Choroid plexus epithelial cell (primary cell): ENCODE results near the gene PRKCA.

Source experiments
- DNase-seq: peaks from one replicate; pipeline ENCODE4 v3.0.0-alpha.2; 2010; ENCODE audit warnings: low read depth
- H3K4me3 ChIP-seq: 2 replicates; pipeline ENCODE4 v1.5.1; 2011; ENCODE audit warnings: low read depth, mild to moderate bottlenecking, control low read depth, low read length, moderate library complexity
- TF ChIP-seq, protein P1 (sequence below): conservative IDR thresholded peaks from 2 replicates; pipeline ENCODE4 v1.5.1; 2011; ENCODE audit warnings: low read depth, mild to moderate bottlenecking, control low read depth, inconsistent platforms, low read length, moderate library complexity

The PRKCA gene

DNA sequence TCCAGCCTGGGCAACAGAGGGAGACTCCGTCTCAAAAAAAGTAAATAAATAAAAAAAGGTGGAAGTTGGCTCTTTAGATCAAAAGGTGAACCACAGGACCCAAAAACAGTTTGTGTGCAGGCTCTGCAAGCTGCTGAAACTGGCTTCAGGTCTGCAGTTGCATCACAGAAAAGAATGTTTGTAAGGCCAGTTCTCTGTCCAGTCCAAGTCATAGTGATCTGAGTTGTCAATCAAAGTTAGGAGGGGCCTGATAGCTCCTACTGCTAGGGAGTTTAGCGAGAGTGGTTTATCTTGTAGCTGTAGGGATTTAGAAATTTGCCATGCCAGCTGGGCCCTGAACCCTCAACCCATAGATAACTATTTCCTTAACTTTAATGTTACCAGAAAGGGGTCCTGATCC is 431.3 kb downstream of the PRKCA start:
- no peak overlapping the region for H3K4me3 ChIP-seq
- peak; percentile 47 for DNase-seq
- TF ChIP-seq, protein P1, sequence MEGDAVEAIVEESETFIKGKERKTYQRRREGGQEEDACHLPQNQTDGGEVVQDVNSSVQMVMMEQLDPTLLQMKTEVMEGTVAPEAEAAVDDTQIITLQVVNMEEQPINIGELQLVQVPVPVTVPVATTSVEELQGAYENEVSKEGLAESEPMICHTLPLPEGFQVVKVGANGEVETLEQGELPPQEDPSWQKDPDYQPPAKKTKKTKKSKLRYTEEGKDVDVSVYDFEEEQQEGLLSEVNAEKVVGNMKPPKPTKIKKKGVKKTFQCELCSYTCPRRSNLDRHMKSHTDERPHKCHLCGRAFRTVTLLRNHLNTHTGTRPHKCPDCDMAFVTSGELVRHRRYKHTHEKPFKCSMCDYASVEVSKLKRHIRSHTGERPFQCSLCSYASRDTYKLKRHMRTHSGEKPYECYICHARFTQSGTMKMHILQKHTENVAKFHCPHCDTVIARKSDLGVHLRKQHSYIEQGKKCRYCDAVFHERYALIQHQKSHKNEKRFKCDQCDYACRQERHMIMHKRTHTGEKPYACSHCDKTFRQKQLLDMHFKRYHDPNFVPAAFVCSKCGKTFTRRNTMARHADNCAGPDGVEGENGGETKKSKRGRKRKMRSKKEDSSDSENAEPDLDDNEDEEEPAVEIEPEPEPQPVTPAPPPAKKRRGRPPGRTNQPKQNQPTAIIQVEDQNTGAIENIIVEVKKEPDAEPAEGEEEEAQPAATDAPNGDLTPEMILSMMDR = no peak

- no peak for DNase-seq
- no peak overlapping the region for H3K4me3 ChIP-seq
- TF ChIP-seq, protein P1 = no peak
Measured at GRCh38 chr17:66734186-66734943, 432.0 kb downstream of the PRKCA start.

GRCh38 chr17:66737524-66737923 is 435.1 kb downstream of the PRKCA start:
- H3K4me3 ChIP-seq = no peak overlapping the region
- TF ChIP-seq, protein P1 = peak; percentile 46
- DNase-seq = peak; percentile 77

DNA sequence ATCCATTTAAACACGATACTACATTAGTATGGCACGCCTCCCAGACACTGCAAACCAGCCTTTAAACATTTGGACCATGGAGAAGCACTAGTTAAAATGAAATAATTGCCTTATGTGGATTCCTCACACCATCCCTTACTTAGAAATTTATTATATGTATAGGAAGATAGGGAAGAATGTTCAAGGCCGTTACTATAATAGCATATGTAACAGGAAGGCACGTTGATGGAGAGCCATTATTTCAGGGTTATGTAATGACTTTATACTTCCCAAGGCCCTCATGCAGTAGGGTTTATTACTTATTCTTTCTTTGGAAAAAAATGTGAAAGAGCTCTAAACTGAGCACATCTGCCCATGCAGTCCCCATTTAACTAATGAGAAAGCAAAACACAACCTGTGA is 435.9 kb downstream of the PRKCA start:
- H3K4me3 ChIP-seq = no peak overlapping the region
- DNase-seq = no peak
- TF ChIP-seq, protein P1 = no peak

DNA sequence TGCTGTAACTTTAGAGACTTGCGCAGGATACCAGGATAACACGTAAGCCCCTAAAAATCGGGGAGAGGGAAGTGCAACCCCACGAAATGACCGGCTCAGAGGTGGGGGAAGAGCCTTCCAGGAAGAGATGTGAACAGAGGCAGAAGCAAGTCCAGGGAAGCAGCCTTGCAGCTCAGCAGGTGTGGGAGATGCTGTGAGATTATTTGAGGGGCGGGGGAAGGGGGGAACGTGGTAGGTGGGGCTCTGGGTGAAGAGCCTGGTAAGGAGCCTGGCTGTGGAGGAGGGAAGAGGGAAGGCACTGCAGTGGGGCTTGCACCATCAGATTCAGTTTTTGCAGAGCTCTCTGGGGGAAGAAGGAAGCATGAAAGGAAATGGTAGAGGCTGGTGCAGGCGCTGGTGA is 437.1 kb downstream of the PRKCA start:
- no peak overlapping the region for H3K4me3 ChIP-seq
- TF ChIP-seq, protein P1 = no peak
- DNase-seq = no peak

DNA sequence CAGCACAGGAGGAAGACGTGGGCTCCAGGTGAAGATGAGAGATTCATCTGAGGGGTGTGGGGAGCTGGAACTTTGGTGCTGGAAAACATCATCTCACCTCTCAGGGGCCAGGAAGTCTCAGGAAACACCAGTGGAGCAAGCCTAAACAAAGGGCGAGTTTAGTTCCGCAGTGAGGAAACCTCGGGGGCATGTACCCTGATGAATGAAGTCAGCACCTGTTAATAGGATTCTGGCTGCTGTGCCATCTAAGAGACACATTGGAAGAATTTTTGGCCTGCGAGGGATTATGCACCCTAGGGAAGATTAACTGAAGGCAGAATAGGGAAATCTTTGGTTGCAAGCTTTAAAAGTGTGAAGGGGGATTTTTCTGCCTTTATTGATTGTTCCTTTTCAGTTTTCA is 437.8 kb downstream of the PRKCA start:
- no peak for DNase-seq
- TF ChIP-seq, protein P1 = no peak
- H3K4me3 ChIP-seq = no peak overlapping the region

GRCh38 chr17:66743511-66743910 is 441.1 kb downstream of the PRKCA start:
- TF ChIP-seq, protein P1 = no peak
- no peak for DNase-seq
- no peak overlapping the region for H3K4me3 ChIP-seq
